Activated CD4-positive, alpha-beta T cell treated with anti-CD3 and anti-CD28 coated beads, Interleukin-2, Interleukin-6, amounts not matched to agents 100 ng/mL and 50 ng/mL, durations not matched to agents 16 hours and 8 hours (primary cell): ENCODE measurements around the gene SLC25A5.

Source experiments
- DNase-seq: peaks from one replicate; pipeline ENCODE4 v3.0.0-alpha.2; 2020

SLC25A5 gene

DNA sequence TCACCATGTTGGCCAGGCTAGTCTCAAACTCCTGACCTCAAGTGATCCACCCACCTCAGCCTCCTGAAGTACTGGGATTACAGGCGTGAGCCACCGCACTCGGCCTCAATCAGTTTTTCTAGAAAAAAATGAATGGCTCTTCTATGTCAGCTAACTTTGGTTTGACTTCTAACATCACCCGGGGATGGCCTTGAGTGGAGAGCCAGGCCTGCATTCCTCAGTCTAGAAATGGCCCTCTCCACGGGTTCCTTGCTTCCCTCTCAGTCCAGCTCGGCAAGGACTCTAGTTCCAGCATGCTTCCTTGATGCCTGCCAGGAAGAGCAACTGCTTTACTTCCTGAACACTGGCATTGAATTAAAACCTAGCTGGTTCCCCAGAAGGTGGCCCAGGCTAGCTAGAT lies 39.0 kb downstream of the SLC25A5 start:
- DNase-seq: no peak

DNA sequence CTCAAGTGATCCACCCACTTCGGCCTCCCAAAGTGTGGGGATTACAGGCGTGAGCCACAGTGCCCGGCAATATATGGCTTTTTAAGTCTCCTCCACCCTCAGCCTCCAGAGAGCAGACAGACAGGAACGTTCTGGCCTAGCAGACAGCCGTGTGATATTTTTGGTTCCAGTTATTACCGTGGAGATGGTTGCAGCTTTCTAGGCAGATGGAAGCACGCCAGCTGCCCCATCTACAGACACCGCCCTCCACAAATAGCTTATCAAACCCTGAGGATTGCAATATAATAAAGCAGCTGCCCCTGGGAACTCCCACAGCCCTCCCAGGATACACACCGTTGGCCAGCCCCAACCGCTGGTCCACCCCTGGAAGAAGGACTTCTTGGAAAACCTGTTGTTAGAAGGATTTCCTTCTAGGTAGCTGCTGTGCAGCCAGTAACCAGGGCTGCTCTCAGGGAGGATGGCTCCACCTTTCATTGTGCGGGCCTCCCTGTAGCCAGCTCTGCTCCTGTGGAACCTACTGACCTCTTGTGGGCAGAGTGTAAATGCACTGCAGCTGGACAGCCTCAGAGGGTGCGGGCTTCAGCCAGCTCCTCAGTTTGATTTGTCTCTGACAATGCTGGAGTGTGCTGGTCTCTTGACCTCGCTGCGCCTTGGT lies 44.0 kb downstream of the SLC25A5 start:
- DNase-seq: peak; percentile 17

DNA sequence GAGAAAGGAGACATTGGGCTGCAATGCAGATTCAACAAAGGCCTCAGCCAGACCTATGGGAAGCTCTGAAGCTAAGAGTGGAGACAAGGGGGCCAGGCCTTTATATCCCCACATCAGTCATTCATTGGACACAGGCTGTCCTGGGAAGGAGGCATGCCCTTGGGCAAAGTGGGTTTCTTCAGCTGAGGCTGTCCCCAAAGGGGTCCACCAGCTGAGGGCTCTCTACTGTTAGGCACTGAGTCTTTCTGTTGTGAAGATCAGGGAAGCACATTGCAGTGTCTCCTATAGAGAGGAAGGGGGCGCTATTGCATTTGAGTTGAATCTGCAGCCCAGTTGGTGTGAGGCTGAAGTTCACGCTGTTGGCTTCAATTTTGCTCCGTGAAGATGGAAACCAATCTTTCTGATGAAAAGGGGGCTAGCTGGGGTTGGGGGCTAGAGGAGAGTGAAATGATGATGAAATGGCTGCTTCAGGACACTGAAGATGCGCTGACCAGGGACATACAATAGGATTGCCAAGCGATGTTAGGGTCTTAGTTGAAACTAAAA lies 48.0 kb downstream of the SLC25A5 start:
- peak; percentile 76 for DNase-seq

DNA sequence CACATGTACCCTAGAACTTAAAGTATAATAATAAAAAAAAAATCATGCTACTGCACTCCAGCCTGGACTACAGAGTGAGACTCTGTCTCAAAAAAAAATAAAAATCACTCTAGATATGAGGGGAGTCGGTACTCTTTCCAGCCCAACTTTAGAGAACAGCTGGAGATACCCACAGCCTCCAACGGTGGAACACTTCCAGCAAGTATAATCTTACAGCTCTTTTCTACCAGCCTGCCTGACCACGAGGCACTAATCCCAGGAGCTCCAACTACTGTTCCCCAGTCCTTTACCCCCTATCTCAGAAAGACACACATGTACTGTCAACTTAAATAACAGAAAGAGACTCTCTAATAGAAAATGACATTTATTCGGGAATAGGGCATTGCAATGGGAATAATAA lies 50.1 kb downstream of the SLC25A5 start:
- no peak for DNase-seq
